ENCODE measurements around the gene WWOX.

GRCh38 chr16:78551487-78552085, 452.1 kb downstream of the WWOX start:
- no peak for TF ChIP-seq TOX (CRISPR knock-in tag; IDR thresholded peaks at IDR 0.05; ENCODE audit: borderline replicate concordance)
- TF ChIP-seq ESRRG (CRISPR knock-in tag; IDR thresholded peaks at IDR 0.05) = no peak
- TF ChIP-seq ZFP30 (CRISPR knock-in tag; IDR thresholded peaks at IDR 0.05) = no peak
- no peak for TF ChIP-seq PATZ1 (CRISPR knock-in tag; IDR thresholded peaks at IDR 0.05; ENCODE audit: borderline replicate concordance)
- no peak for TF ChIP-seq RARB (CRISPR knock-in tag; IDR thresholded peaks at IDR 0.05)
- no peak for TF ChIP-seq ZNF565 (CRISPR knock-in tag; conservative IDR thresholded peaks at IDR 0.05; ENCODE audit: low read depth)
- no peak for TF ChIP-seq ZNF70 (CRISPR knock-in tag; IDR thresholded peaks at IDR 0.05)
- no peak for TF ChIP-seq BACH2 (CRISPR knock-in tag; IDR thresholded peaks at IDR 0.05; ENCODE audit: borderline replicate concordance)
- TF ChIP-seq, protein P1, sequence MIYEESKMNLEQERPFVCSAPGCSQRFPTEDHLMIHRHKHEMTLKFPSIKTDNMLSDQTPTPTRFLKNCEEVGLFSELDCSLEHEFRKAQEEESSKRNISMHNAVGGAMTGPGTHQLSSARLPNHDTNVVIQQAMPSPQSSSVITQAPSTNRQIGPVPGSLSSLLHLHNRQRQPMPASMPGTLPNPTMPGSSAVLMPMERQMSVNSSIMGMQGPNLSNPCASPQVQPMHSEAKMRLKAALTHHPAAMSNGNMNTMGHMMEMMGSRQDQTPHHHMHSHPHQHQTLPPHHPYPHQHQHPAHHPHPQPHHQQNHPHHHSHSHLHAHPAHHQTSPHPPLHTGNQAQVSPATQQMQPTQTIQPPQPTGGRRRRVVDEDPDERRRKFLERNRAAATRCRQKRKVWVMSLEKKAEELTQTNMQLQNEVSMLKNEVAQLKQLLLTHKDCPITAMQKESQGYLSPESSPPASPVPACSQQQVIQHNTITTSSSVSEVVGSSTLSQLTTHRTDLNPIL (CRISPR knock-in tag; IDR thresholded peaks at IDR 0.05; ENCODE audit: low read depth) = no peak
- no peak for TF ChIP-seq ARNTL (CRISPR knock-in tag; IDR thresholded peaks at IDR 0.05; ENCODE audit: borderline replicate concordance, low read depth)
- no peak for TF ChIP-seq ZC3H10 (CRISPR knock-in tag; IDR thresholded peaks at IDR 0.05)
- no peak for TF ChIP-seq CSRNP3 (CRISPR knock-in tag; IDR thresholded peaks at IDR 0.05)

Measured in SK-N-SH treated with all-trans-retinoic acid at 6 μM for 48 hours (cell line).